ENCODE measurements around the gene LRBA. TPM values are rescaled to one million over a fixed set of nuclear protein-coding genes. Genes with fewer than 3 reads are reported as not detected.
A peak's percentile ranks its signal among the peaks of the same experiment; 100 is the strongest.
"Not testable (repeated sequence)": the region's sequence is repeated elsewhere in the genome, so short reads cannot be mapped to it uniquely, and the experiment has no call there.

Gene LRBA
- polyA plus RNA-seq, 2 of the 4 experiments (the other 2 are of a cell fraction): 10.7 to 25.1 TPM

GRCh38 chr4:150569384-150569987, 445.6 kb downstream of the LRBA start:
- CTCF ChIA-PET: interaction anchor here (0.6 kb wide), 1 partner anchor 74 kb away, joined by 3 read pairs; no protein-coding TSS in a partner anchor
- Histone ChIP-seq H3K9me3 (no peaks in the 10 kb centered on the region), H3K4me3 (no peak overlapping the region), H3K4me2 (peak overlapping the region; percentile 73), H3K4me1 (peaks cover 61% of the 10 kb centered on the region), H3K27ac (peak overlapping the region; percentile 65 to 85; a peak in 5 of 6 replicates)
- WGBS (ENCODE audit: missing lambda C conversion rate): 4% methylated on average over 5 of the region's 5 CpGs
- DNase-seq (ENCODE audit: low read depth in 1 of 2, low spot score in 1 of 2) (peak; percentile 33 to 82), FAIRE-seq (peak; percentile 43), ATAC-seq (peak; percentile 98 to 99)
- TF ChIP-seq FOSL2 (IDR thresholded peaks at IDR 0.05) (no peak), FOSL2 (CRISPR knock-in tag; IDR thresholded peaks at IDR 0.05) (peak; percentile 46), PBX3 (IDR thresholded peaks at IDR 0.05) (no peak), GATA3 (IDR thresholded peaks at IDR 0.05; ENCODE audit: borderline replicate concordance) (peak; percentile 51; the same call in 1 of the 2 replicates), JUNB (IDR thresholded peaks at IDR 0.05) (peak; percentile 27; the same call in 1 of the 2 replicates), USF2 (IDR thresholded peaks at IDR 0.05) (no peak), MAFK (IDR thresholded peaks at IDR 0.05; ENCODE audit: partially characterized antibody) (peak; percentile 90), RNF2 (IDR thresholded peaks at IDR 0.05; ENCODE audit: borderline replicate concordance, low read depth) (no peak), CEBPB (IDR thresholded peaks at IDR 0.05) (peak; percentile 16 to 79; a peak in 3 of 4 replicates)
- POLR2A ChIA-PET: interaction anchor here (1.1 kb wide), 1 partner anchor 59 kb away, joined by 3 read pairs; no protein-coding TSS in a partner anchor

GRCh38 chr4:150567070-150567469, 448.0 kb downstream of the LRBA start:
- no peak for FAIRE-seq
- H3K4me3 ChIP-seq: no peak overlapping the region
- ATAC-seq: no peak
- peaks cover 46% of the 10 kb centered on the region for H3K4me1 ChIP-seq
- ChIA-PET CTCF (no interaction called here), POLR2A (no interaction called here)
- no peak overlapping the region for H3K27ac ChIP-seq
- WGBS (ENCODE audit: missing lambda C conversion rate): 82% methylated on average over 3 of the region's 3 CpGs
- TF ChIP-seq CTCF (IDR thresholded peaks at IDR 0.05) (no peak), TP53 (CRISPR knock-in tag; IDR thresholded peaks at IDR 0.05) (no peak)
- H3K4me2 ChIP-seq: no peak overlapping the region
- no peak for DNase-seq (ENCODE audit: low read depth in 1 of 2, low spot score in 1 of 2)
- H3K9me3 ChIP-seq: no peaks in the 10 kb centered on the region

GRCh38 chr4:150564967-150565366, 450.1 kb downstream of the LRBA start:
- H3K4me3 ChIP-seq; POLR2A ChIA-PET; ATAC-seq; H3K9me3 ChIP-seq; FAIRE-seq; DNase-seq (ENCODE audit: low read depth in 1 of 2, low spot score in 1 of 2); H3K27ac ChIP-seq; CTCF ChIA-PET; H3K4me2 ChIP-seq: not testable (repeated sequence)
- WGBS (ENCODE audit: missing lambda C conversion rate): 94% methylated on average over 2 of the region's 2 CpGs
- H3K4me1 ChIP-seq: peaks cover 25% of the 10 kb centered on the region

GRCh38 chr4:150562751-150563150, 452.3 kb downstream of the LRBA start:
- no peak overlapping the region for H3K4me3 ChIP-seq
- H3K9me3 ChIP-seq: no peaks in the 10 kb centered on the region
- no peak overlapping the region for H3K4me2 ChIP-seq
- ATAC-seq (no peak), FAIRE-seq (no peak), DNase-seq (ENCODE audit: low read depth in 1 of 2, low spot score in 1 of 2) (no peak)
- POLR2A ChIA-PET: no interaction called here
- CTCF ChIA-PET: no interaction called here
- no peak for TF ChIP-seq PBX3 (IDR thresholded peaks at IDR 0.05)
- no peak for TF ChIP-seq BCL3 (IDR thresholded peaks at IDR 0.05)
- no peak for TF ChIP-seq HOXB5 (CRISPR knock-in tag; IDR thresholded peaks at IDR 0.05)
- no peak for TF ChIP-seq FOSB (CRISPR knock-in tag; IDR thresholded peaks at IDR 0.05)
- H3K4me1 ChIP-seq: peaks cover 12% of the 10 kb centered on the region; the same call in 2 of the 3 replicates
- no peak overlapping the region for H3K27ac ChIP-seq

All from A549 (cell line).